WI38 (cell line): ENCODE results near the gene TPT1.

Experiments
- H3K4me3 ChIP-seq: 2 replicates; pipeline ENCODE4 v1.5.1; 2011; ENCODE audit warnings: low read depth, mild to moderate bottlenecking, control low read depth, low read length
- TF ChIP-seq, protein P1 (sequence below): IDR thresholded peaks from 2 replicates; pipeline ENCODE4 v1.5.1; 2012; ENCODE audit warnings: low read depth, mild to moderate bottlenecking, control low read depth, low read length

The TPT1 gene

DNA sequence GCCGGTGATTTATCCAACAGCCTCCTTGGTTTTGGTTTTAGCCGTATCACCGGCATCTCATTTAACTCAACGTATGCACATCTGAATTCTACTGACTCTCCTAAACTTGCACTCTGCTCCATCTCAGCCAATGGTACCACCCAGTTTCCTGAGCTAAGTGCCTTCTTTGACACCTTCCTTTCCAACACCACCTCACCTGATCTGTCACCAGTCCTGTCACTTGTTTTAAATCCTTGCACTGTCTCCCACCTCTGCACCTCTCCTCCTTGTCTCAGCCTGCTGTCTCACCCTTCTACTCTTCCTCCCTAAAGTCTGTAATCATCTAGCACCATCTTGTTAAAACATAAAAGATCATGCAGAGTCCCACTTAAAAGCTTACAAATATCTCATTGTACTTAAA lies 28.1 kb upstream of the TPT1 start:
- TF ChIP-seq, protein P1, sequence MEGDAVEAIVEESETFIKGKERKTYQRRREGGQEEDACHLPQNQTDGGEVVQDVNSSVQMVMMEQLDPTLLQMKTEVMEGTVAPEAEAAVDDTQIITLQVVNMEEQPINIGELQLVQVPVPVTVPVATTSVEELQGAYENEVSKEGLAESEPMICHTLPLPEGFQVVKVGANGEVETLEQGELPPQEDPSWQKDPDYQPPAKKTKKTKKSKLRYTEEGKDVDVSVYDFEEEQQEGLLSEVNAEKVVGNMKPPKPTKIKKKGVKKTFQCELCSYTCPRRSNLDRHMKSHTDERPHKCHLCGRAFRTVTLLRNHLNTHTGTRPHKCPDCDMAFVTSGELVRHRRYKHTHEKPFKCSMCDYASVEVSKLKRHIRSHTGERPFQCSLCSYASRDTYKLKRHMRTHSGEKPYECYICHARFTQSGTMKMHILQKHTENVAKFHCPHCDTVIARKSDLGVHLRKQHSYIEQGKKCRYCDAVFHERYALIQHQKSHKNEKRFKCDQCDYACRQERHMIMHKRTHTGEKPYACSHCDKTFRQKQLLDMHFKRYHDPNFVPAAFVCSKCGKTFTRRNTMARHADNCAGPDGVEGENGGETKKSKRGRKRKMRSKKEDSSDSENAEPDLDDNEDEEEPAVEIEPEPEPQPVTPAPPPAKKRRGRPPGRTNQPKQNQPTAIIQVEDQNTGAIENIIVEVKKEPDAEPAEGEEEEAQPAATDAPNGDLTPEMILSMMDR, result no peak
- H3K4me3 ChIP-seq, result no peak overlapping the region

DNA sequence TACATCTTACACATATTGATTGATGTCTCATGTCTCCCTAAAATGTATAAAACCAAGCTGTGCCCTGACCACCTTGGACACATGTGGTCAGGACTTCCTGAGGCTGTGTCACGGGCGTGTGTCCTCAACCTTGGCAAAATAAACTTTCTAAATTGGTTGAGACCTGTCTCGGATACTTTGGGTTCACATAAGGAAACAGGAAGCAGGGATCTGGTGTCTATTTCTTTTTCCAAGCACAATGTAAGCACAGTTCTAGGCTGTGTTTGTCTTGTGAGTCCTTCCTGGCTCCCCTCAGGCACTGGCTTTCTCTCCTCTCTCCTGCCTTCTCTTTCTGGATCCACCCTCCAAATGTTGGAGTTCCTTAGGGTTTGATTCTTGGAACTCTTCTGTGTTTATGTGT lies 27.6 kb upstream of the TPT1 start:
- TF ChIP-seq, protein P1, result no peak
- H3K4me3 ChIP-seq, result no peak overlapping the region

DNA sequence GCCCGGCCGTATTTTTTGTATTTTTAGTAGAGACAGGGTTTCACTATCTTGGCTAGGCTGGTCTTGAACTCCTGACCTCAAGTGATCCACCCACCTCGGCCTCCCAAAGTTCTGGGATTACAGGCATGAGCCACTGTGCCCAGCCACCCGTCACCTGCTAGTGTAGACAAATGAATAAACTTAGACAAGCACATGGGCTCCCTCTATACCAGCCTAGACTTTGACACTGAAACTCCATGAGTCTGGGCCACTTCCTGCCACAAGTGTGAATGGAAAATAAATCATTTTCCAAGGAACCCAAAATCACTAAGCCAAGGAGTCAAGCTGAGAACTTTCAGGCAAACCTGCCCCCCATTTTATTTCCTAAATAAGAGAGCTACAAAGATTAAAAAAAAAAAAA lies 27.0 kb upstream of the TPT1 start:
- no peak overlapping the region for H3K4me3 ChIP-seq
- TF ChIP-seq, protein P1, result no peak

DNA sequence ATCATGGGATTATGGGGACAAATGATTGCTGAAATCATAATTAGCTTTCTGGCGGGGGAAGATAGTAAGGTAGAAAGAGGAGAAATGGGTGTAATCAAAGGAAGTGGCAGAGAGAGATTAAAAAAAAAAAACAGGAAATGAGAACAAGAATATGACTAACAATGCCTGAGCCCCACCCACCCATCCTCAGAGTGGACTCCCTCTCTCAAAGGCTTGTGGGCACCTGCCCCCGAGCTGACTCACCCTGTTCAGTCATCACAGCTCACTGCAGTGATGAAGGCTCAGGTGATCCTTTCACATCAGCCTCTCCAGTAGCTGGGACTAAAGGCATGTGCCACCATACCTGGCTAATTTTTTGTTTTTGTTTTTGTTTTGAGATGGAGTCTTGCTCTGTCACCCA lies 26.4 kb upstream of the TPT1 start:
- no peak overlapping the region for H3K4me3 ChIP-seq

DNA sequence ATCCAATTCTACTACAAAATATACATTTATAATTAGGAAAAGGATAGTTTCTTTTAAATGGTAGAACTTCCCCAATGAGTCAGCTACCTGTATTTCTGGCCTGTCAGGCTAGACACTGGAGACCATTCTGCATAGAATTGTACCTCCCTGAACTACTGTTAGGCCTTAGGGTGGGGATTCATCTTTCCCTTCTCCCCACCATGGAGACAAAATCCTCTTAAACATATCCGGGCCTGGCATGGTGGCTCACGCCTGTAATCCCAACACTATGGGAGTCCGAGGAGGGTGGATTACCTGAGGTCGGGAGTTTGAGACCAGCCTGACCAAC lies 24.5 kb upstream of the TPT1 start:
- TF ChIP-seq, protein P1, result no peak
- no peak overlapping the region for H3K4me3 ChIP-seq

More for the DNA sequence above, 26.4 kb upstream of the TPT1 start:
- TF ChIP-seq, protein P1, result no peak

DNA sequence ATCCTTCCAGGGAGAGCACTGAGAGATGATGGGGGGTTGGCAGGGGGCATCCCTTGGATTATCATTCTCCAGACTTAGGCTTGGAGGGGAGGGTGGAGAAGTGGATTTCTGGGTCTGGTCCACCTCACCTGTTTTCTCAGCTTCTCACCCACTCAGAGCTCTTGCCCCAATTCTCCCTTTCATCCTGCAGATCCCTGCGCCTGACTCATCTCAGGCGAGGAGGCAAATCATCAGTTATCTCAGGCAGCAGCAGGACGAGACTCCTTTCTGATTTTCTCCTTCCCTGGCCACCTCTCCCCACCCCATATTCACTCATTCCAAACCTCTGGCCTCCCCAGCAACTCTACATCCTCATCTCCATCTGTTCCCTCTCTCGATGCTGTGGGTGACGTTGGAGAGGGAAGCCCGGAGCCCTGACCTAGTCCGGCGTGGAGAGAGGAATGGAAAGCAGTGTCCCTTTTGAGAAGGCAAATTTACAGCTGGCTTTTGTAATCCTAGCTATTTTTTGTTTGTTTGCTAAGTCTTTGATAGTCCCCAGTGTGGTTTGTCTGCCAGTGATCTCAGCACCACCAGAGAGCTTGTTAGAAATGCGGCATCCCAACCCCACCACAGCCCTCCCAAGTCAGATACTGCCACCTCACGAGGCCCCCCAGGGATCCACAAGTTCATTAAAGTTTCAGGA lies 24.0 kb upstream of the TPT1 start:
- TF ChIP-seq, protein P1, result no peak
- H3K4me3 ChIP-seq, result no peak overlapping the region

DNA sequence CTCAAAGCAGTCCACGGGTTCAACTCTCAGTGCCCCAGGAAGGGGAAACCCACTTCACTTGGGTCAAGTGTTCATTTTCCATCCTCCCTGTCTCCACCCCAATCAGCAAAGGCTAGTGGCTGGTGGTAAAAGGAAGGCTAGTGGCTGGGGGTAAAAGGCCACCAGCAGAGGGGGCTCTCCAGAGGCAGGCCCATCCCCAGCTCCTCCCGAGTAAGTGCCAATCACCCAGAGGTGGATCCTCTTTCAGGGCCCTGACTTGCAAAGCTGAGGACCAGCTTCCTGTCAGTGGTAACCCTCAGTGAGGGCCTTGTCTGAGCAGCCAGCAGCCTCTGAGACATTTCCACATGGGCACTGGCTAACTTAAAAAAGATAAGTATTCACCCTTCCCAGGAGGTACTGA lies 22.0 kb upstream of the TPT1 start:
- TF ChIP-seq, protein P1, result no peak
- H3K4me3 ChIP-seq, result no peak overlapping the region
